Transverse colon (tissue), 4 donors: ENCODE measurements around the gene LAPTM5.

ENCODE experiments used
- CTCF ChIP-seq, 5 experiments: fragments of 200-600 bp in 3 of 5; fragments of 450-650 bp in 2 of 5; sonication (generic) in 3 of 5; IDR thresholded peaks; 1 replicate in 2 of 5; 2 replicates in 3 of 5; pipeline ENCODE4 v1.5.1; 2016 to 2017; ENCODE audit warnings: antibody characterized with exemption in 5 of 5, inconsistent platforms in 3 of 5, mild to moderate bottlenecking in 2 of 5, moderate library complexity in 1 of 5
- EP300 ChIP-seq: sonication (generic); formaldehyde crosslinking; IDR thresholded peaks from one replicate; pipeline ENCODE4 v1.6.1; 2017; ENCODE audit warnings: antibody characterized with exemption, low read depth
- POLR2A ChIP-seq: fragments of 450-650 bp; IDR thresholded peaks from one replicate; pipeline ENCODE4 v1.6.1; 2016; ENCODE audit warnings: antibody characterized with exemption, mild to moderate bottlenecking, moderate library complexity
- POLR2AphosphoS5 ChIP-seq, 3 donors: sonication (generic); formaldehyde crosslinking; IDR thresholded peaks; one replicate each; pipeline ENCODE4 v1.6.1; 2016; ENCODE audit warnings: antibody characterized with exemption in 3 of 3

- TF ChIP-seq CTCF (IDR thresholded peaks at IDR 0.05) = no peak
- no peak for TF ChIP-seq POLR2A
- TF ChIP-seq EP300 = no peak
- TF ChIP-seq POLR2AphosphoS5 (IDR thresholded peaks at IDR 0.05) = no peak
Measured at GRCh38 chr1:30705698-30706097, 51.9 kb downstream of the LAPTM5 start.
